HCT116 (cell line): ENCODE measurements around the gene IL1RL1.

Experiments
- CEBPB ChIP-seq: IDR thresholded peaks from 2 replicates; pipeline ENCODE4 v1.6.1; 2012; ENCODE audit warnings: low read depth
- EZH2 ChIP-seq: fragments of 200-600 bp; sonication (generic); IDR thresholded peaks from 2 replicates; pipeline ENCODE4 v1.6.1; 2017; ENCODE audit warnings: antibody characterized with exemption, mixed run types
- POLR2AphosphoS5 ChIP-seq: IDR thresholded peaks from 2 replicates; pipeline ENCODE4 v1.6.1; 2011; ENCODE audit warnings: mild to moderate bottlenecking, low read depth, low read length, moderate library complexity
- RAD21 ChIP-seq: IDR thresholded peaks from 2 replicates; pipeline ENCODE4 v1.6.1; 2012; ENCODE audit warnings: low read depth, mild to moderate bottlenecking
- YY1 ChIP-seq: IDR thresholded peaks from 2 replicates; pipeline ENCODE4 v1.6.1; 2011; ENCODE audit warnings: low read length, low read depth, moderate library complexity, mild to moderate bottlenecking; ENCODE audit not compliant: insufficient replicate concordance; ENCODE audit errors: extremely low read depth
- TF ChIP-seq, protein P1 (sequence below), 3 experiments: fragments of 200-600 bp in 1 of 3; sonication (generic) in 1 of 3; IDR thresholded peaks in 2 of 3; conservative IDR thresholded peaks in 1 of 3; 2 replicates each; pipeline ENCODE4 v1.5.1; 2012 to 2017; ENCODE audit warnings: low read depth in 2 of 3, low read length in 2 of 3, antibody characterized with exemption in 1 of 3, borderline replicate concordance in 1 of 3, control low read depth in 1 of 3, mild to moderate bottlenecking in 1 of 3, mixed read lengths in 1 of 3, mixed run types in 1 of 3, moderate library complexity in 1 of 3; ENCODE audit not compliant: insufficient read depth in 1 of 3
- TF ChIP-seq, protein P2 (sequence below): IDR thresholded peaks from 2 replicates; pipeline ENCODE4 v1.6.1; 2012; ENCODE audit warnings: low read depth
- TF ChIP-seq, protein P3 (sequence below): IDR thresholded peaks from 2 replicates; pipeline ENCODE4 v1.6.1; 2012

DNA sequence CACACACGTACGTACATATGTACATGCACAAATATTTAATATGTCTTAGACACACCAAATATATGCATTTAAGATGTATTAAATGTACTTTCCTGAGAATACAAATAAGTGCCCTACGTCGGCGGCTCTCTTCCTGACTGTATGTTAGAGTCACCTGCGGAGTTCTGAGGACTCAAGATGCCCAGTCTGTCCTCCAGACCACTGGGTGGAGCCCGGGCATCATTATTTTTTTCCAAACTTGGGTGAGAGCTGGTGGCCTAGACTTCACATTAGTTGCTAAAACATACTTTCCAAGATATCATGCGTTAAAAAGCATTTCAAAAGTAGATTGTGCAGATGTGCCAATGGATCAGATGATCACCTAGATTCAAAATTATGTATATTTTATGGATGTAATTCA lies 47.1 kb downstream of the IL1RL1 start:
- TF ChIP-seq, protein P1, sequence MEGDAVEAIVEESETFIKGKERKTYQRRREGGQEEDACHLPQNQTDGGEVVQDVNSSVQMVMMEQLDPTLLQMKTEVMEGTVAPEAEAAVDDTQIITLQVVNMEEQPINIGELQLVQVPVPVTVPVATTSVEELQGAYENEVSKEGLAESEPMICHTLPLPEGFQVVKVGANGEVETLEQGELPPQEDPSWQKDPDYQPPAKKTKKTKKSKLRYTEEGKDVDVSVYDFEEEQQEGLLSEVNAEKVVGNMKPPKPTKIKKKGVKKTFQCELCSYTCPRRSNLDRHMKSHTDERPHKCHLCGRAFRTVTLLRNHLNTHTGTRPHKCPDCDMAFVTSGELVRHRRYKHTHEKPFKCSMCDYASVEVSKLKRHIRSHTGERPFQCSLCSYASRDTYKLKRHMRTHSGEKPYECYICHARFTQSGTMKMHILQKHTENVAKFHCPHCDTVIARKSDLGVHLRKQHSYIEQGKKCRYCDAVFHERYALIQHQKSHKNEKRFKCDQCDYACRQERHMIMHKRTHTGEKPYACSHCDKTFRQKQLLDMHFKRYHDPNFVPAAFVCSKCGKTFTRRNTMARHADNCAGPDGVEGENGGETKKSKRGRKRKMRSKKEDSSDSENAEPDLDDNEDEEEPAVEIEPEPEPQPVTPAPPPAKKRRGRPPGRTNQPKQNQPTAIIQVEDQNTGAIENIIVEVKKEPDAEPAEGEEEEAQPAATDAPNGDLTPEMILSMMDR (IDR thresholded peaks at IDR 0.05 in 2 of 3, conservative IDR thresholded peaks at IDR 0.05 in 1 of 3; ENCODE audit: borderline replicate concordance in 1 of 3, insufficient read depth in 1 of 3, low read depth in 2 of 3, low read length in 2 of 3) = no peak
- TF ChIP-seq, protein P2, sequence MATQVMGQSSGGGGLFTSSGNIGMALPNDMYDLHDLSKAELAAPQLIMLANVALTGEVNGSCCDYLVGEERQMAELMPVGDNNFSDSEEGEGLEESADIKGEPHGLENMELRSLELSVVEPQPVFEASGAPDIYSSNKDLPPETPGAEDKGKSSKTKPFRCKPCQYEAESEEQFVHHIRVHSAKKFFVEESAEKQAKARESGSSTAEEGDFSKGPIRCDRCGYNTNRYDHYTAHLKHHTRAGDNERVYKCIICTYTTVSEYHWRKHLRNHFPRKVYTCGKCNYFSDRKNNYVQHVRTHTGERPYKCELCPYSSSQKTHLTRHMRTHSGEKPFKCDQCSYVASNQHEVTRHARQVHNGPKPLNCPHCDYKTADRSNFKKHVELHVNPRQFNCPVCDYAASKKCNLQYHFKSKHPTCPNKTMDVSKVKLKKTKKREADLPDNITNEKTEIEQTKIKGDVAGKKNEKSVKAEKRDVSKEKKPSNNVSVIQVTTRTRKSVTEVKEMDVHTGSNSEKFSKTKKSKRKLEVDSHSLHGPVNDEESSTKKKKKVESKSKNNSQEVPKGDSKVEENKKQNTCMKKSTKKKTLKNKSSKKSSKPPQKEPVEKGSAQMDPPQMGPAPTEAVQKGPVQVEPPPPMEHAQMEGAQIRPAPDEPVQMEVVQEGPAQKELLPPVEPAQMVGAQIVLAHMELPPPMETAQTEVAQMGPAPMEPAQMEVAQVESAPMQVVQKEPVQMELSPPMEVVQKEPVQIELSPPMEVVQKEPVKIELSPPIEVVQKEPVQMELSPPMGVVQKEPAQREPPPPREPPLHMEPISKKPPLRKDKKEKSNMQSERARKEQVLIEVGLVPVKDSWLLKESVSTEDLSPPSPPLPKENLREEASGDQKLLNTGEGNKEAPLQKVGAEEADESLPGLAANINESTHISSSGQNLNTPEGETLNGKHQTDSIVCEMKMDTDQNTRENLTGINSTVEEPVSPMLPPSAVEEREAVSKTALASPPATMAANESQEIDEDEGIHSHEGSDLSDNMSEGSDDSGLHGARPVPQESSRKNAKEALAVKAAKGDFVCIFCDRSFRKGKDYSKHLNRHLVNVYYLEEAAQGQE = no peak
- TF ChIP-seq EZH2 (no peak), POLR2AphosphoS5 (no peak), CEBPB (no peak), YY1 (no peak), RAD21 (no peak)
- TF ChIP-seq, protein P3, sequence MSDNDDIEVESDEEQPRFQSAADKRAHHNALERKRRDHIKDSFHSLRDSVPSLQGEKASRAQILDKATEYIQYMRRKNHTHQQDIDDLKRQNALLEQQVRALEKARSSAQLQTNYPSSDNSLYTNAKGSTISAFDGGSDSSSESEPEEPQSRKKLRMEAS = no peak
